Germinal center (tissue), 1 donor: ENCODE results near the gene CD83.
"Not testable (repeated sequence)": the region's sequence is repeated elsewhere in the genome, so short reads cannot be mapped to it uniquely, and the experiment has no call there.

Experiments
- DNase-seq: peaks from one replicate; pipeline ENCODE4 v3.0.0; 2012; ENCODE audit warnings: mixed read lengths, low spot score

CD83 gene

GRCh38 chr6:14148471-14148870 is 30.9 kb downstream of the CD83 start:
- no peak for DNase-seq

DNA sequence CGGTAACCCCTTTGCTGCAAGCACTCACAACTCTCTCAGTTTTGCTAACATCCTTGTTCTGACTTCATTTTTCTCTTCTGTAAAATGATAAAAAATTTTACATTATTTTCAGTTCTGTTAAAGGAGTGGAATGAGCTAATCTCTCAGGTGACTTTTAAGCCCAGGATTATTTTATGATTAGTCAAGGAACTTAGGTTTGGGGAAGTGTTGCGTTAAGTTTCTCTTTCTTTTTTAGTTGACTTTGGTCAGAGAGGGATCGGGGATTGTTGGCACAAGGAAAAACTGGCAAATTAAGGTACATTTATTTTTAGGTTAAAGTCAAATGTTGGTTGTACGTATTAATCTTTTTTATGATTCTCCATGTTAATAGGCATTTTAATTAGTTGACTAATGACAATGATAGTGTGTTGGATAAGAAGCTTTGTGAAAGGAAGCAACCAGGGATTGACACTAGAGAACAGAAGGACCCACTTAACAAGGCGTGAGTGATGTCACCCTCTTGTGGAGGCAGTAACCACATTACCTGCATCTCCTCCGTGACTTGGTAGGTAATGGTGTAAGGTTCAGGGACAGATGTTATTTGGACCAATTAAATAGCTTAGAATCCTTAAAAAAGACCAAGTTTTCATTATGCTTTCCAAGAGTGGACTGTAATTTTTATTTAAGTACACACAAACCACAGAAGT is 31.6 kb downstream of the CD83 start:
- DNase-seq, result no peak

GRCh38 chr6:14149739-14150130 is 32.2 kb downstream of the CD83 start:
- DNase-seq, result no peak

- not testable (repeated sequence) for DNase-seq
Observed at GRCh38 chr6:14151300-14151699, 33.7 kb downstream of the CD83 start.

DNA sequence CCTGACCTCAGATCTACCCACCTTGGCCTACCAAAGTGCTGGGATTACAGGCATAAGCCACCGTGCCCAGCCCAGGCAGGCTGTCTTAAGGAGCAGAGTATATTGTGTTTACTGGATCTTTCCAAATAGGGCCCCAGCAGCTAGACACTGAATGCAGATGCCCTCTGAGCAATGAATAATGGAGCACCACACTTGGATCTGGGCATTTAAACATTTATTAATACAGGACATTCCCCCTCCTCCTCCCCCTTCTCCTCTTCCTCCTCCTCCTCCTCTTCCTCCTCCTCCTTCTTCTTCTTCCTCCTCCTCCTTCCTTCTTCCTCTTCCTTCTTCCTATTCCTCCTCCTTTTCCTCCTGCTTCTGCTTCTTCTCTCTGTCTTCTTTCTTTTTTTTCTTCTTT is 34.2 kb downstream of the CD83 start:
- no peak for DNase-seq

DNA sequence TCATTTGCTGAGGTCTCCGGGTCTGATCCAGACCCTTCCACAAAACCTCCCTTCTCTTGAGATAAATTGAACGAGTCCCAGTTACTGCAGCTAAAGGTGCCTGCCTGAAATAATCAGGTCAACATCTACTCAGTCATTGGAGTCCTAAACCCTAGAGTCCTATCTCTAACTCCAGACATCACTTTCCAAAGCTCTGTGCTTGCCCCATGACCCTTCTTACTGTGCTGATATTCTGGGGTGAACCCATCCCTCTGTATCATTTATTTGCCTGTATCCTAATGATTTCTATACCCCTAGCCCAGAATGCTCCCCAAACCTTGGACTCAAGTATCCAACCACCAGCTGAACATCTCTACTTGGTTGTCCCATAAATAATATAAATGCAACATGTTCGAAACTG is 35.7 kb downstream of the CD83 start:
- no peak for DNase-seq

DNA sequence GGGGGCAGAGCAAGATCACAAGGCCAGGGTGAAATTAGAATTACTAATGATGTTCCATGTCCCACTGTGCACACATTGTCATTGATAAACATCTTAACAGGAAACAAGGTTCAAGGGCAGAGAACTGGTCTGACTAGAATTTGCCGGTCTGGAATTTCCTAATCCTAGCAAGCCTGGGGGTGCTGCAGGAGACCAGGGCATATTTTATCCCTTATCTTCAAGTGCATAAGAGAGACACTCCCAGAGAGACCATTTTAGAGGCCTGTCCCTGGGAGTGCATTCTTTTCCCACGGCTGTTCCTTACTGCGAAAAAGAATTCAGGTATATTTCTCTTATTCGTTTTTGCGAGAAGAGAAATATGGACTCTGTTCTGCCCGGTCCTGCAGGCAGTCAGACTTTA is 41.5 kb downstream of the CD83 start:
- no peak for DNase-seq

DNA sequence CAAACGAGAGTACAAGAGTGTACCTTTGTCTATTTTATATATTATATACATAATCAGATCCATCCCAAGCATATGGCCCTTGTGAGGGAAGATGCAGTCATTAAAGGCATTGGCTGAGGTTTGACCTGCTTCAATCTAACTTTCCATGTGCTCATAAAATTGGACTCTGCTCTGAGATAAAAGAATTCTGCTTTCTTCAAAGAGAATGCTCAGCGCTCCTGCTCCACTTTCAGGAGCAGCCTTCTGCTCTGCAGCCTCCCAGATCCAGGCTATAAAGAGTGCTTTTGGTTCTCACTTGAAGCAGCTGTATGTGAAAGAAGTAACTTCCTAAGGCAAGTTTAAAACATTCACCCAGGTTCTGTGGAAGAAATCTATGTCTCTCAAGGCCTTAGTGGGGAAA is 45.3 kb downstream of the CD83 start:
- DNase-seq, result no peak

- no peak for DNase-seq
Observed at GRCh38 chr6:14165091-14165490, 47.5 kb downstream of the CD83 start.

DNA sequence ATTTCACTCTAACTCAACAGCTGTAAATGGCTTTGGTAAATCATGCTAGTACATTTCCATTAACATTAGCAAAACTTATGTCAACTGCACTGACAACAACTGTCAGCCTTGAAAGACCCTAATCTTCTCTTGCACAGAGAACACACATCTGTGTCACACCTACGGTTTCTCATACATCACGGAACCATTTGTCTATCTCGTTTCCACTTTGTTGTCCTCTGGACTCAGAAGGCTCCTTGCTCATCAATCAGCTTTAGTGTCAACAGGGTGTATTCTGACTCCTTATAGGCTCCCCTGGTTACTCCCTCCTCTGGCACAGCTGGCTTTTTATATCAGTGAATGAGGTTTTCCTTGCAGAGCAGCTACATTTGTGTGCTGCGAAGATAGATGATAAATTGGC is 49.3 kb downstream of the CD83 start:
- DNase-seq, result no peak

- no peak for DNase-seq
Observed at GRCh38 chr6:14170128-14170527, 52.6 kb downstream of the CD83 start.

GRCh38 chr6:14172562-14172961 is 55.0 kb downstream of the CD83 start:
- DNase-seq, result no peak

DNA sequence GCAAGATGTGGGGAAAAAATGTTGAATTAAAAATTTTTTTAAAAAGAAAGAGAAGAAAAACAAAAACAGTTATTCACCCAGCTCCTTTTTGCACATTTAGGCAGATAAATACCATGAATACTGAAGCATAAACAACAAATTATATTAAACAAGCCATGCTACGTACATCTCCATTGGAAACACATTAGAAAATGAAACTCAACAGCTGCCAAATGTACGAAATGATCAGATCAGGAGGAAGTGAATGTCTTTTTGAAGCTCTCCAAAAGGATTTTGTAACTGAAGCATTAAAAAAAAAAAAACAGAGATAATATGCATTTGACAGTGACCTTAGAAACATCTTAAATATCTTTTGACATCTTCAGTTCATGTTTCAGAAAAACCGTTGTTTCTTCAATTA is 56.7 kb downstream of the CD83 start:
- no peak for DNase-seq

DNA sequence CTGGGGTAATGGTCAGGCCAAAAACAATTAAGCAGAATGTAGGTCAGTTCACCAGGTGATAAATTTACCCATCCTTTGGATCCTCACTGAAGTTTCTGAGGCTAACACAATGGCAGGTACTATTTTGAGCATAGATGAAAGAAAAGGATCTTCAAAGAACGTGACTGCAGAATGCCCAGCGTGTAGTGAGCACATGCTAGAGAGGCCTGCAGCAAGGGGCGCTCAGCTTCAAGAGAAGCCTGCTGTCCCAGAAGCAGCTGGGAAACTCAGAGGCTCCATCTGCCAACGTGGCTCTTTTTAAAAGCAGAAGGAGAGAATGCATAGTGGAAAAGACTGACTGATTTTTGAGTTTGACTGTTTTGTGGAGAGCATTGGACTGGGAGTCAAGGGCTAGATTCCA is 57.4 kb downstream of the CD83 start:
- no peak for DNase-seq

GRCh38 chr6:14176429-14176828 is 58.9 kb downstream of the CD83 start:
- DNase-seq, result no peak

- no peak for DNase-seq
Observed at GRCh38 chr6:14177413-14178082, 60.0 kb downstream of the CD83 start.

DNA sequence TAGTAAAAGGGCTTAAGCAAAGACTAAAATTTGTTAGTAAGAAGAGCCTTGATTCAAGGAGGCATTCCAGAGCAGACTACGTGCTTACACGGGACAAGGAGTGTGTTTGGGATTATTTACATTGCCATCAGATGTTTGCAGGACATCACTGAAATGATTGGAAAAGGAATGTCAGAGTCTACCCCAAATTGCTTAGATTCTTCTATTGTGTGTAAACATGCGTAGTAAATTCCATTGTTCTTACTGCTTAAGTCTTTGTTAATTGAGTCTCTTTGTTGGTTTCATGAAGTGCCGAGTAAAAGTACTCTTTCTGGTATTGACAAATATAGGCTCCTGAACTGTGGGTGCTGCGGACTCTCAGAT is 60.5 kb downstream of the CD83 start:
- DNase-seq, result no peak

DNA sequence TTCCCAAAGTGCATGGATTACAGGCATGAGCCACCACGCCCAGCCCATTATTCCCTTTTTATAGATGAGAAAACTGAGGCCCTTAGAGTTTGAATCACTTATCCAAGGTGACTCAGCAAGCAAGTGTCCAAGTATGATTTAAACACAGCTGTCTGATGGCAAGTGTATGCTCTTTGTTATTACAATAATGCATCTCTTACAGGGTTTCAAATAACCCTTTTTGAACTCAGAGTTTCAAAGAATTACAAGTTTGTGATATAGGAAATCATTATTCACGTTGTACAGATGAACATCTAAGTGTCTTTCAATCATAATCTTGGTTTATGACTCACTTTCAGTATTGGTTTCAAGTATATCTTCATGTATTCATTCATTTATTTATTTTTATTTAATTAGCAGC is 63.0 kb downstream of the CD83 start:
- DNase-seq, result no peak

DNA sequence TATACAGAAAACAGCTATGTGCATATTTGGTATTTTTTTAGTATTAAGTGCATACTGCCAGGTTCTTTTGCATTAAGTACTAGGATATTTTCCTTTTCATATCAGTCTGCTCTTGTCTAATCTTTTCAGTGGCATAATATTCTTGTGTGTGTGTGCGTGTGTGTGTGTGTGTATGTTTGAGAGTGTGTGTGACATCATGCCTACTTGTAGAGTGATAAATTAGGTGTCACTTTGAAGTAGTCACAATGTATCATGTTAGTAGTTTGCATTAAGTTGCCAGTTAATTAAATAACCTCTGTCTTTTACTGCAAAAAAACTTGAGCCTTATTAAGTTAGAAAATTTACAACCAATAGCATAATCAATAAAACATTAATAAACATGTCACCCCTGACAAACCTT is 65.3 kb downstream of the CD83 start:
- no peak for DNase-seq
